GM23338 (cell line): ENCODE data around the gene YWHAB.

ENCODE experiments used
- EZH2 ChIP-seq: fragments of 200-600 bp; sonication (generic); IDR thresholded peaks from one replicate; pipeline ENCODE4 v1.8.0; 2017; ENCODE audit warnings: antibody characterized with exemption, mild to moderate bottlenecking, low read depth; ENCODE audit not compliant: unreplicated experiment
- EZH2phosphoT487 ChIP-seq: fragments of 200-600 bp; sonication (generic); IDR thresholded peaks from one replicate; pipeline ENCODE4 v1.8.1; 2018; ENCODE audit warnings: antibody characterized with exemption; ENCODE audit not compliant: unreplicated experiment
- POLR2AphosphoS5 ChIP-seq: IDR thresholded peaks from 2 replicates; pipeline ENCODE4 v1.6.1; 2016; ENCODE audit warnings: antibody characterized with exemption, low read depth
- REST ChIP-seq: IDR thresholded peaks from one replicate; pipeline ENCODE4 v1.6.1; 2018; ENCODE audit warnings: antibody characterized with exemption; ENCODE audit not compliant: unreplicated experiment
- TF ChIP-seq, protein P1 (sequence below), 2 experiments: fragments of 200-600 bp in 1 of 2; sonication (generic) in 1 of 2; conservative IDR thresholded peaks; 2 replicates each; pipeline versions ENCODE4 v1.5.1 to v1.6.1; 2016 to 2017; ENCODE audit warnings: antibody characterized with exemption in 2 of 2, low read depth in 2 of 2, mild to moderate bottlenecking in 2 of 2, moderate library complexity in 1 of 2

GRCh38 chr20:44887466-44887865 is 2.0 kb downstream of the YWHAB start:
- no peak for TF ChIP-seq EZH2phosphoT487
- TF ChIP-seq POLR2AphosphoS5: no peak
- TF ChIP-seq, protein P1, sequence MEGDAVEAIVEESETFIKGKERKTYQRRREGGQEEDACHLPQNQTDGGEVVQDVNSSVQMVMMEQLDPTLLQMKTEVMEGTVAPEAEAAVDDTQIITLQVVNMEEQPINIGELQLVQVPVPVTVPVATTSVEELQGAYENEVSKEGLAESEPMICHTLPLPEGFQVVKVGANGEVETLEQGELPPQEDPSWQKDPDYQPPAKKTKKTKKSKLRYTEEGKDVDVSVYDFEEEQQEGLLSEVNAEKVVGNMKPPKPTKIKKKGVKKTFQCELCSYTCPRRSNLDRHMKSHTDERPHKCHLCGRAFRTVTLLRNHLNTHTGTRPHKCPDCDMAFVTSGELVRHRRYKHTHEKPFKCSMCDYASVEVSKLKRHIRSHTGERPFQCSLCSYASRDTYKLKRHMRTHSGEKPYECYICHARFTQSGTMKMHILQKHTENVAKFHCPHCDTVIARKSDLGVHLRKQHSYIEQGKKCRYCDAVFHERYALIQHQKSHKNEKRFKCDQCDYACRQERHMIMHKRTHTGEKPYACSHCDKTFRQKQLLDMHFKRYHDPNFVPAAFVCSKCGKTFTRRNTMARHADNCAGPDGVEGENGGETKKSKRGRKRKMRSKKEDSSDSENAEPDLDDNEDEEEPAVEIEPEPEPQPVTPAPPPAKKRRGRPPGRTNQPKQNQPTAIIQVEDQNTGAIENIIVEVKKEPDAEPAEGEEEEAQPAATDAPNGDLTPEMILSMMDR (conservative IDR thresholded peaks at IDR 0.05; ENCODE audit: low read depth in 2 of 2): no peak
- TF ChIP-seq EZH2: no peak
- no peak for TF ChIP-seq REST
